A673 (cell line): ENCODE measurements around the gene SCD5. TPM values are rescaled to one million over a fixed set of nuclear protein-coding genes. Genes with fewer than 3 reads are reported as not detected.

Experiments used
- BruUV-seq: library from RNA; stranded (reverse); fragments of 400-500 nt; replicated peaks from 2 replicates; lab custom pipeline; 2021; lab: Mats Ljungman, UMichigan
- CTCF ChIA-PET: fragments of 300-600 bp; sonication (Branson Sonifier 250); formaldehyde crosslinking; loops from one replicate; lab custom pipeline; 2022; ENCODE audit warnings: antibody characterized with exemption; lab: Charles Lee
- POLR2A ChIA-PET: fragments of 300-600 bp; sonication (Branson Sonifier 250); formaldehyde crosslinking; loops from one replicate; lab custom pipeline; 2022; ENCODE audit warnings: antibody characterized with exemption; ENCODE audit not compliant: low non-redundant PET; lab: Charles Lee
- DNase-seq: peaks from one replicate; pipeline ENCODE4 v3.0.0-alpha.2; 2015; ENCODE audit warnings: low spot score
- H3K27ac ChIP-seq: fragments of 200-600 bp; sonication (generic); 2 replicates; pipeline ENCODE4 v1.5.1; 2016; ENCODE audit warnings: mixed run types, low read depth, mild to moderate bottlenecking, mixed read lengths, antibody characterized with exemption, low read length; ENCODE audit not compliant: poor library complexity, severe bottlenecking
- H3K27me3 ChIP-seq: fragments of 200-600 bp; sonication (generic); replicated peaks from 2 replicates; pipeline ENCODE4 v1.6.1; 2017; ENCODE audit warnings: mixed run types, low read depth, mild to moderate bottlenecking, mixed read lengths, antibody characterized with exemption, low read length; ENCODE audit not compliant: insufficient read depth, poor library complexity
- H3K36me3 ChIP-seq: fragments of 200-600 bp; sonication (generic); 2 replicates; pipeline ENCODE4 v1.6.1; 2016; ENCODE audit warnings: mixed run types, mild to moderate bottlenecking, mixed read lengths, antibody characterized with exemption, low read length; ENCODE audit not compliant: insufficient read depth, poor library complexity, severe bottlenecking
- H3K4me1 ChIP-seq: fragments of 200-600 bp; sonication (generic); 2 replicates; pipeline ENCODE4 v1.6.1; 2017; ENCODE audit warnings: mixed run types, mild to moderate bottlenecking, mixed read lengths, antibody characterized with exemption, low read length; ENCODE audit not compliant: insufficient read depth, poor library complexity, severe bottlenecking
- H3K4me3 ChIP-seq: fragments of 200-600 bp; sonication (generic); 2 replicates; pipeline ENCODE4 v1.5.1; 2016; ENCODE audit warnings: low read depth, mixed run types, mild to moderate bottlenecking, mixed read lengths, low read length; ENCODE audit not compliant: poor library complexity, severe bottlenecking
- H3K9me3 ChIP-seq: fragments of 200-600 bp; sonication (generic); 2 replicates; pipeline ENCODE4 v1.6.1; 2016; ENCODE audit warnings: mixed run types, low read depth, mild to moderate bottlenecking, mixed read lengths, antibody characterized with exemption, low read length; ENCODE audit not compliant: poor library complexity, severe bottlenecking
- CTCF ChIP-seq: fragments of 300-800, 200-600 bp; sonication (generic); conservative IDR thresholded peaks from 2 replicates; pipeline ENCODE4 v1.5.1; 2017; ENCODE audit warnings: low read depth, mild to moderate bottlenecking, antibody characterized with exemption, low read length, moderate library complexity, mixed read lengths
- EZH2 ChIP-seq: fragments of 200-600 bp; sonication (generic); IDR thresholded peaks from 2 replicates; pipeline ENCODE4 v1.6.1; 2017; ENCODE audit warnings: borderline replicate concordance, low read depth, mild to moderate bottlenecking, mixed read lengths, antibody characterized with exemption, low read length; ENCODE audit not compliant: poor library complexity, severe bottlenecking
- intact Hi-C: fragments of 100-400 bp; cut with micrococcal nuclease; formaldehyde crosslinking; loops from one replicate; pipeline ENCODE4 v1.10.0; 2022; ENCODE audit not compliant: unreplicated experiment
- total RNA-seq: library from RNA; stranded (reverse); gene quantifications from 2 replicates; pipeline ENCODE4 v1.2.3, GENCODE V29; 2021

SCD5 gene
- total RNA-seq, 1 experiment from 2014 or later: 15.8 TPM

DNA sequence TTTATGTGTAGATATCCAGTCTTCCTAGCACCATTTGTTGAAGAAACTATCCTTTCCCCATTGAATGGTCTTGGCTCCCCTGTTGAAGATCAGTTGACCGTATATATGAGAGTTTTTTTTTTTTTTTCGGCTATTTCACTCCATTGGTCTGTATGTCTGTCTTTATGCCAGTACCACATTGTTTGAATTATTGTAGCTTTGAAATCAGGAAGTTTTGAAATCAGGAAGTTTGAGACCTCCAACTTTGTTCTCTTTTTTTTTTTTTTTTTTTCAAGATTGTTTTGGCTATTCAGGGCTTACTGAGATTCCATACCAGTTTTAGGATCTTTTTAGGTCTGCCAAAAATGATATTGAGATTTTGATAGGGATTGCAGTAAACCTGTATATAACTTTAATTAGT is 4.3 kb upstream of the SCD5 start:
- POLR2A ChIA-PET: no interaction called here
- DNase-seq: no peak
- no peak for TF ChIP-seq CTCF
- no peak for TF ChIP-seq EZH2
- CTCF ChIA-PET: no interaction called here
- Histone ChIP-seq H3K27ac (no peak overlapping the region), H3K36me3 (no peaks in the 10 kb centered on the region), H3K27me3 (no peaks in the 10 kb centered on the region), H3K4me3 (no peak overlapping the region), H3K4me1 (no peaks in the 10 kb centered on the region), H3K9me3 (no peaks in the 10 kb centered on the region)
- BruUV-seq: no TSS peak
- intact Hi-C loops: loop anchor here (10.0 kb wide), 1 partner anchor 338 kb away; no protein-coding TSS in a partner anchor

- H3K27me3 ChIP-seq: no peaks in the 10 kb centered on the region
- no peaks in the 10 kb centered on the region for H3K4me1 ChIP-seq
- TF ChIP-seq CTCF: peak; percentile 56
- no peak for TF ChIP-seq EZH2
- CTCF ChIA-PET: no interaction called here
- H3K27ac ChIP-seq: no peak overlapping the region
- no peaks in the 10 kb centered on the region for H3K36me3 ChIP-seq
- POLR2A ChIA-PET: no interaction called here
- no TSS peak for BruUV-seq
- DNase-seq: no peak
- intact Hi-C loops: loop anchor here (10.0 kb wide), 1 partner anchor 337 kb away; no protein-coding TSS in a partner anchor
- no peak overlapping the region for H3K4me3 ChIP-seq
- H3K9me3 ChIP-seq: no peaks in the 10 kb centered on the region
Observed at GRCh38 chr4:82801910-82802521, 3.4 kb upstream of the SCD5 start.

GRCh38 chr4:82799006-82799881 is 648 bp upstream of the SCD5 start:
- H3K4me1 ChIP-seq: no peaks in the 10 kb centered on the region
- peak overlapping the region; percentile 66 for H3K4me3 ChIP-seq
- ChIA-PET POLR2A (interaction anchor here (0.7 kb wide), 1 partner anchor 77 kb away, joined by 4 read pairs; no protein-coding TSS in a partner anchor), CTCF (interaction anchor here (0.7 kb wide), 1 partner anchor 10 kb away, joined by 3 read pairs; no protein-coding TSS in a partner anchor)
- no peaks in the 10 kb centered on the region for H3K9me3 ChIP-seq
- H3K27ac ChIP-seq: peak overlapping the region; percentile 30
- TF ChIP-seq EZH2: no peak
- TF ChIP-seq CTCF: no peak
- H3K27me3 ChIP-seq: no peaks in the 10 kb centered on the region
- no peaks in the 10 kb centered on the region for H3K36me3 ChIP-seq
- no TSS peak for BruUV-seq
- intact Hi-C loops: no loop called here
- DNase-seq: no peak
